GM12878 (cell line): ENCODE data around the gene TERF2IP. TPM values are rescaled to one million over a fixed set of nuclear protein-coding genes. Genes with fewer than 3 reads are reported as not detected.

Source experiments
- BMI1 ChIP-seq: fragments of 450-650 bp; IDR thresholded peaks from 2 replicates; pipeline ENCODE4 v1.6.1; 2016; ENCODE audit warnings: mild to moderate bottlenecking, moderate library complexity, borderline replicate concordance
- CBFB ChIP-seq: IDR thresholded peaks from 2 replicates; pipeline ENCODE4 v1.6.1; 2016; ENCODE audit warnings: antibody characterized with exemption, low read depth
- CEBPB ChIP-seq, 2 experiments: fragments of 150-350 bp in 1 of 2; IDR thresholded peaks; 2 replicates each; pipeline ENCODE4 v1.6.1; 2012 to 2014; ENCODE audit warnings: low read depth in 2 of 2, low read length in 2 of 2, borderline replicate concordance in 1 of 2, inconsistent platforms in 1 of 2
- CREB1 ChIP-seq: IDR thresholded peaks from 2 replicates; pipeline ENCODE4 v1.6.1; 2012; ENCODE audit warnings: low read depth, mild to moderate bottlenecking, inconsistent platforms
- ESRRA ChIP-seq: IDR thresholded peaks from 2 replicates; pipeline ENCODE4 v1.6.1; 2012; ENCODE audit warnings: mild to moderate bottlenecking, low read length, improper control_type of control experiment
- GABPA ChIP-seq: IDR thresholded peaks from 2 replicates; pipeline ENCODE4 v1.6.1; 2014; ENCODE audit warnings: antibody characterized with exemption, low read depth, mild to moderate bottlenecking, inconsistent platforms
- GATAD2B ChIP-seq: fragments of 450-650 bp; conservative IDR thresholded peaks from 2 replicates; pipeline ENCODE4 v1.6.1; 2017; ENCODE audit warnings: low read depth, mild to moderate bottlenecking, moderate library complexity
- HDGF ChIP-seq: fragments of 450-650 bp; IDR thresholded peaks from 2 replicates; pipeline ENCODE4 v1.6.1; 2016; ENCODE audit warnings: antibody characterized with exemption
- JUNB ChIP-seq: IDR thresholded peaks from 2 replicates; pipeline ENCODE4 v1.6.1; 2016; ENCODE audit warnings: antibody characterized with exemption, mild to moderate bottlenecking
- MEF2B ChIP-seq: fragments of 450-650 bp; IDR thresholded peaks from 2 replicates; pipeline ENCODE4 v1.6.1; 2018; ENCODE audit warnings: mild to moderate bottlenecking, moderate library complexity; ENCODE audit not compliant: partially characterized antibody, poor library complexity, severe bottlenecking
- MXI1 ChIP-seq: fragments of 150-350 bp; IDR thresholded peaks from 2 replicates; pipeline ENCODE4 v1.6.1; 2011; ENCODE audit warnings: low read depth, mild to moderate bottlenecking, inconsistent platforms, low read length, improper control_type of control experiment
- MYC ChIP-seq: IDR thresholded peaks from 2 replicates; pipeline ENCODE4 v1.6.1; 2011; ENCODE audit warnings: mild to moderate bottlenecking, low read length, moderate library complexity, inconsistent platforms; ENCODE audit not compliant: insufficient read depth, insufficient replicate concordance, insufficient read length, severe bottlenecking
- RCOR1 ChIP-seq: conservative IDR thresholded peaks from 2 replicates; pipeline ENCODE4 v1.6.1; 2012; ENCODE audit warnings: low read depth, low read length, improper control_type of control experiment
- SMARCA5 ChIP-seq: fragments of 450-650 bp; IDR thresholded peaks from 2 replicates; pipeline ENCODE4 v1.6.1; 2017; ENCODE audit warnings: mild to moderate bottlenecking
- SMC3 ChIP-seq: IDR thresholded peaks from 2 replicates; pipeline ENCODE4 v1.6.1; 2011; ENCODE audit warnings: low read length, improper control_type of control experiment, borderline replicate concordance
- SP1 ChIP-seq: IDR thresholded peaks from one replicate; pipeline ENCODE4 v1.6.1; 2011; ENCODE audit warnings: low read depth, low read length
- TCF12 ChIP-seq: IDR thresholded peaks from 2 replicates; pipeline ENCODE4 v1.6.1; 2011; ENCODE audit warnings: low read depth, mild to moderate bottlenecking, low read length
- ZNF622 ChIP-seq: fragments of 450-650 bp; IDR thresholded peaks from 2 replicates; pipeline ENCODE4 v1.6.1; 2017; ENCODE audit warnings: mild to moderate bottlenecking, inconsistent platforms
- polyA plus RNA-seq, 11 experiments: library from polyadenylated mRNA; depleted of rRNA in 4 of 11; unstranded in 6 of 11; stranded (reverse) in 5 of 11; fragments of >200 nt; fragmentation: Nextera tagmentation in 4 of 11; fragmentation: Illumina TruSeq in 1 of 11; extraction: Ambion mirVana in 4 of 11; extraction: Trizol in 1 of 11; gene quantifications; 1 replicate in 1 of 11; 2 replicates in 10 of 11; pipeline versions ENCODE4 v1.2.1 to v1.2.3, GENCODE V29; 2011 to 2016; ENCODE audit warnings: inconsistent platforms in 2 of 11, missing spikeins in 2 of 11, low read depth in 1 of 11
- total RNA-seq, 4 experiments: library from RNA; depleted of rRNA in 3 of 4; stranded (reverse); fragments of >200 nt in 3 of 4; fragmentation: Illumina TruSeq in 1 of 4; extraction: Trizol in 1 of 4; gene quantifications; 2 replicates each; pipeline versions ENCODE4 v1.2.1 to v1.2.3, GENCODE V29; 2013 to 2021
- TF ChIP-seq, protein P1 (sequence below): fragments of 450-650 bp; IDR thresholded peaks from 2 replicates; pipeline ENCODE4 v1.6.1; 2018; ENCODE audit warnings: mild to moderate bottlenecking, low read depth, moderate library complexity; ENCODE audit not compliant: partially characterized antibody
- TF ChIP-seq, protein P2 (sequence below): IDR thresholded peaks from 2 replicates; pipeline ENCODE4 v1.6.1; 2011; ENCODE audit warnings: low read depth, low read length, improper control_type of control experiment, borderline replicate concordance
- TF ChIP-seq, protein P3 (sequence below): fragments of 450-650 bp; IDR thresholded peaks from 2 replicates; pipeline ENCODE4 v1.6.1; 2017; ENCODE audit warnings: borderline replicate concordance
- TF ChIP-seq, protein P4 (sequence below): IDR thresholded peaks from 2 replicates; pipeline ENCODE4 v1.6.1; 2011; ENCODE audit warnings: borderline replicate concordance, low read depth, mild to moderate bottlenecking, moderate library complexity, mixed read lengths, low read length; ENCODE audit not compliant: insufficient read depth; ENCODE audit errors: extremely low read length
- TF ChIP-seq, protein P5 (sequence below): fragments of 450-650 bp; IDR thresholded peaks from 2 replicates; pipeline ENCODE4 v1.6.1; 2017; ENCODE audit warnings: low read depth, mild to moderate bottlenecking, moderate library complexity
- TF ChIP-seq, protein P6 (sequence below): IDR thresholded peaks from 2 replicates; pipeline ENCODE4 v1.6.1; 2012; ENCODE audit warnings: low read depth, low read length, improper control_type of control experiment

TERF2IP gene
- total and polyA plus RNA-seq, 10 of the 15 experiments (the other 5 are each of a cell fraction or from before 2014, with no cell fraction given), result 19.6 to 93.1 (median 54.4) TPM

DNA sequence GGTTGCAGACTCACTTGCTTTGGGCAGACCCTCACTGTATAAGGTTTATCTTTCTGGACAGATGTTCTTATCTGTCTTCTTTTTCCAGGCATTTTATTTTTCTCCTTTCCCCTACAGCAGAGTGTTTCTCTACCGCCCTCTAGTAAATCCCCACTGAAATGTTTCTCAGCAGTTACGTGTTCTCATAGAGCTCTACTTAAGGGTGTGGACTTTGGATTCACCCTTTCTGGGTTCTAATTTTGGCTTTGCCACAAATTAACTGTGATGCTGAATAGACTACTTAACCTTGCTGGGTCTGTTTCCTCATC lies 26.4 kb upstream of the TERF2IP start (continued):
- TF ChIP-seq, protein P1, sequence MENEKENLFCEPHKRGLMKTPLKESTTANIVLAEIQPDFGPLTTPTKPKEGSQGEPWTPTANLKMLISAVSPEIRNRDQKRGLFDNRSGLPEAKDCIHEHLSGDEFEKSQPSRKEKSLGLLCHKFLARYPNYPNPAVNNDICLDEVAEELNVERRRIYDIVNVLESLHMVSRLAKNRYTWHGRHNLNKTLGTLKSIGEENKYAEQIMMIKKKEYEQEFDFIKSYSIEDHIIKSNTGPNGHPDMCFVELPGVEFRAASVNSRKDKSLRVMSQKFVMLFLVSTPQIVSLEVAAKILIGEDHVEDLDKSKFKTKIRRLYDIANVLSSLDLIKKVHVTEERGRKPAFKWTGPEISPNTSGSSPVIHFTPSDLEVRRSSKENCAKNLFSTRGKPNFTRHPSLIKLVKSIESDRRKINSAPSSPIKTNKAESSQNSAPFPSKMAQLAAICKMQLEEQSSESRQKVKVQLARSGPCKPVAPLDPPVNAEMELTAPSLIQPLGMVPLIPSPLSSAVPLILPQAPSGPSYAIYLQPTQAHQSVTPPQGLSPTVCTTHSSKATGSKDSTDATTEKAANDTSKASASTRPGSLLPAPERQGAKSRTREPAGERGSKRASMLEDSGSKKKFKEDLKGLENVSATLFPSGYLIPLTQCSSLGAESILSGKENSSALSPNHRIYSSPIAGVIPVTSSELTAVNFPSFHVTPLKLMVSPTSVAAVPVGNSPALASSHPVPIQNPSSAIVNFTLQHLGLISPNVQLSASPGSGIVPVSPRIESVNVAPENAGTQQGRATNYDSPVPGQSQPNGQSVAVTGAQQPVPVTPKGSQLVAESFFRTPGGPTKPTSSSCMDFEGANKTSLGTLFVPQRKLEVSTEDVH, result no peak
- TF ChIP-seq SP1, result no peak
- TF ChIP-seq SMC3, result peak; percentile 66; the same call in 1 of the 2 replicates
- TF ChIP-seq MYC, result no peak
- TF ChIP-seq, protein P2, sequence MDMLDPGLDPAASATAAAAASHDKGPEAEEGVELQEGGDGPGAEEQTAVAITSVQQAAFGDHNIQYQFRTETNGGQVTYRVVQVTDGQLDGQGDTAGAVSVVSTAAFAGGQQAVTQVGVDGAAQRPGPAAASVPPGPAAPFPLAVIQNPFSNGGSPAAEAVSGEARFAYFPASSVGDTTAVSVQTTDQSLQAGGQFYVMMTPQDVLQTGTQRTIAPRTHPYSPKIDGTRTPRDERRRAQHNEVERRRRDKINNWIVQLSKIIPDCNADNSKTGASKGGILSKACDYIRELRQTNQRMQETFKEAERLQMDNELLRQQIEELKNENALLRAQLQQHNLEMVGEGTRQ, result no peak
- TF ChIP-seq CEBPB (IDR thresholded peaks at IDR 0.05; ENCODE audit: borderline replicate concordance in 1 of 2, low read depth in 2 of 2, low read length in 2 of 2), result no peak
- TF ChIP-seq SMARCA5, result no peak; the same call in 1 of the 2 replicates
- TF ChIP-seq HDGF, result no peak
- TF ChIP-seq MEF2B, result peak; percentile 70
- no peak for TF ChIP-seq RCOR1
- no peak for TF ChIP-seq MXI1
- TF ChIP-seq, protein P3, sequence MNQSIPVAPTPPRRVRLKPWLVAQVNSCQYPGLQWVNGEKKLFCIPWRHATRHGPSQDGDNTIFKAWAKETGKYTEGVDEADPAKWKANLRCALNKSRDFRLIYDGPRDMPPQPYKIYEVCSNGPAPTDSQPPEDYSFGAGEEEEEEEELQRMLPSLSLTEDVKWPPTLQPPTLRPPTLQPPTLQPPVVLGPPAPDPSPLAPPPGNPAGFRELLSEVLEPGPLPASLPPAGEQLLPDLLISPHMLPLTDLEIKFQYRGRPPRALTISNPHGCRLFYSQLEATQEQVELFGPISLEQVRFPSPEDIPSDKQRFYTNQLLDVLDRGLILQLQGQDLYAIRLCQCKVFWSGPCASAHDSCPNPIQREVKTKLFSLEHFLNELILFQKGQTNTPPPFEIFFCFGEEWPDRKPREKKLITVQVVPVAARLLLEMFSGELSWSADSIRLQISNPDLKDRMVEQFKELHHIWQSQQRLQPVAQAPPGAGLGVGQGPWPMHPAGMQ, result no peak
- TF ChIP-seq, protein P4, sequence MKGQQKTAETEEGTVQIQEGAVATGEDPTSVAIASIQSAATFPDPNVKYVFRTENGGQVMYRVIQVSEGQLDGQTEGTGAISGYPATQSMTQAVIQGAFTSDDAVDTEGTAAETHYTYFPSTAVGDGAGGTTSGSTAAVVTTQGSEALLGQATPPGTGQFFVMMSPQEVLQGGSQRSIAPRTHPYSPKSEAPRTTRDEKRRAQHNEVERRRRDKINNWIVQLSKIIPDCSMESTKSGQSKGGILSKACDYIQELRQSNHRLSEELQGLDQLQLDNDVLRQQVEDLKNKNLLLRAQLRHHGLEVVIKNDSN, result no peak
- TF ChIP-seq ZNF622, result no peak
- no peak for TF ChIP-seq BMI1
- no peak for TF ChIP-seq GABPA
- TF ChIP-seq, protein P5, sequence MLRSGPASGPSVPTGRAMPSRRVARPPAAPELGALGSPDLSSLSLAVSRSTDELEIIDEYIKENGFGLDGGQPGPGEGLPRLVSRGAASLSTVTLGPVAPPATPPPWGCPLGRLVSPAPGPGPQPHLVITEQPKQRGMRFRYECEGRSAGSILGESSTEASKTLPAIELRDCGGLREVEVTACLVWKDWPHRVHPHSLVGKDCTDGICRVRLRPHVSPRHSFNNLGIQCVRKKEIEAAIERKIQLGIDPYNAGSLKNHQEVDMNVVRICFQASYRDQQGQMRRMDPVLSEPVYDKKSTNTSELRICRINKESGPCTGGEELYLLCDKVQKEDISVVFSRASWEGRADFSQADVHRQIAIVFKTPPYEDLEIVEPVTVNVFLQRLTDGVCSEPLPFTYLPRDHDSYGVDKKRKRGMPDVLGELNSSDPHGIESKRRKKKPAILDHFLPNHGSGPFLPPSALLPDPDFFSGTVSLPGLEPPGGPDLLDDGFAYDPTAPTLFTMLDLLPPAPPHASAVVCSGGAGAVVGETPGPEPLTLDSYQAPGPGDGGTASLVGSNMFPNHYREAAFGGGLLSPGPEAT, result peak; percentile 22; the same call in 1 of the 2 replicates
- no peak for TF ChIP-seq JUNB
- TF ChIP-seq GATAD2B, result no peak
- TF ChIP-seq CBFB, result no peak
- TF ChIP-seq CREB1, result 0 out of 2 replicates have a peak, but pooled peaks have one; percentile 31
- TF ChIP-seq, protein P6, sequence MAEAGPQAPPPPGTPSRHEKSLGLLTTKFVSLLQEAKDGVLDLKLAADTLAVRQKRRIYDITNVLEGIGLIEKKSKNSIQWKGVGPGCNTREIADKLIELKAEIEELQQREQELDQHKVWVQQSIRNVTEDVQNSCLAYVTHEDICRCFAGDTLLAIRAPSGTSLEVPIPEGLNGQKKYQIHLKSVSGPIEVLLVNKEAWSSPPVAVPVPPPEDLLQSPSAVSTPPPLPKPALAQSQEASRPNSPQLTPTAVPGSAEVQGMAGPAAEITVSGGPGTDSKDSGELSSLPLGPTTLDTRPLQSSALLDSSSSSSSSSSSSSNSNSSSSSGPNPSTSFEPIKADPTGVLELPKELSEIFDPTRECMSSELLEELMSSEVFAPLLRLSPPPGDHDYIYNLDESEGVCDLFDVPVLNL, result no peak
- no peak for TF ChIP-seq TCF12
- no peak for TF ChIP-seq ESRRA
